ENCODE measurements around the gene XPO1.
"Not testable (repeated sequence)": the region's sequence is repeated elsewhere in the genome, so short reads cannot be mapped to it uniquely, and the experiment has no call there.

Gene XPO1

GRCh38 chr2:61538200-61538919 is at the start of gene XPO1:
TSS of gene XPO1 (minus strand) at chr2:61538356. CDS start at chr2:61533897, 4,459 bp downstream.
- DNase-seq (ENCODE audit: low read depth, low spot score): peak; percentile 99

- not testable (repeated sequence) for DNase-seq (ENCODE audit: low read depth, low spot score)
These were observed 48.8 kb upstream of the XPO1 start for GRCh38 chr2:61586928-61587327.

GRCh38 chr2:61585383-61585782 is 47.2 kb upstream of the XPO1 start:
- DNase-seq (ENCODE audit: low read depth, low spot score): no peak

- not testable (repeated sequence) for DNase-seq (ENCODE audit: low read depth, low spot score)
These were observed 46.2 kb upstream of the XPO1 start for GRCh38 chr2:61584368-61584767.

- no peak for DNase-seq (ENCODE audit: low read depth, low spot score)
These were observed 44.0 kb upstream of the XPO1 start for GRCh38 chr2:61582165-61582564.

GRCh38 chr2:61581716-61582115 is 43.6 kb upstream of the XPO1 start:
- no peak for DNase-seq (ENCODE audit: low read depth, low spot score)

GRCh38 chr2:61575447-61575859 is 37.3 kb upstream of the XPO1 start:
- DNase-seq (ENCODE audit: low read depth, low spot score): no peak

GRCh38 chr2:61566566-61566965 is 28.4 kb upstream of the XPO1 start:
- no peak for DNase-seq (ENCODE audit: low read depth, low spot score)

- DNase-seq (ENCODE audit: low read depth, low spot score): no peak
These were observed 24.5 kb upstream of the XPO1 start for GRCh38 chr2:61562615-61563014.

- no peak for DNase-seq (ENCODE audit: low read depth, low spot score)
These were observed 20.0 kb upstream of the XPO1 start for GRCh38 chr2:61558160-61558559.

- DNase-seq (ENCODE audit: low read depth, low spot score): no peak
These were observed 19.2 kb upstream of the XPO1 start for GRCh38 chr2:61557381-61557780.

GRCh38 chr2:61554604-61555003 is 16.4 kb upstream of the XPO1 start:
- DNase-seq (ENCODE audit: low read depth, low spot score): no peak

GRCh38 chr2:61550375-61551209 is 12.4 kb upstream of the XPO1 start:
- DNase-seq (ENCODE audit: low read depth, low spot score): peak; percentile 55

GRCh38 chr2:61549546-61549945 is 11.4 kb upstream of the XPO1 start:
- no peak for DNase-seq (ENCODE audit: low read depth, low spot score)

GRCh38 chr2:61543062-61543461 is 4.9 kb upstream of the XPO1 start:
- no peak for DNase-seq (ENCODE audit: low read depth, low spot score)

GRCh38 chr2:61540167-61540566 is 2.0 kb upstream of the XPO1 start:
- DNase-seq (ENCODE audit: low read depth, low spot score): not testable (repeated sequence)

GRCh38 chr2:61538920-61539520 is 864 bp upstream of the XPO1 start:
- DNase-seq (ENCODE audit: low read depth, low spot score): no peak

- no peak for DNase-seq (ENCODE audit: low read depth, low spot score)
These were observed 281 bp downstream of the XPO1 start for GRCh38 chr2:61537950-61538199.

GRCh38 chr2:61537277-61537949 is 743 bp downstream of the XPO1 start:
- no peak for DNase-seq (ENCODE audit: low read depth, low spot score)

GRCh38 chr2:61536572-61537276 is 1.4 kb downstream of the XPO1 start:
- peak; percentile 59 for DNase-seq (ENCODE audit: low read depth, low spot score)

GRCh38 chr2:61536180-61536571 is 2.0 kb downstream of the XPO1 start:
- DNase-seq (ENCODE audit: low read depth, low spot score): no peak

- no peak for DNase-seq (ENCODE audit: low read depth, low spot score)
These were observed 2.7 kb downstream of the XPO1 start for GRCh38 chr2:61535449-61535848.

Measured in brain pericyte (primary cell).